CD14-positive monocyte (primary cell): ENCODE data around the gene ATP4B. TPM values are rescaled to one million over a fixed set of nuclear protein-coding genes. Genes with fewer than 3 reads are reported as not detected.

Experiments
- DNase-seq, 3 donors: peaks; one replicate each; pipeline ENCODE4 v3.0.0-alpha.2; 2011 to 2022
- H2AFZ ChIP-seq: 2 replicates; pipeline ENCODE4 v1.6.0; 2012; ENCODE audit warnings: mild to moderate bottlenecking, low read depth, low read length, inconsistent platforms; ENCODE audit not compliant: insufficient read depth, poor library complexity, severe bottlenecking
- H3K27ac ChIP-seq, 2 donors: 1 replicate in 1 of 2; 2 replicates in 1 of 2; pipeline ENCODE4 v1.5.1; 2012 to 2013; ENCODE audit warnings: low read length in 2 of 2, control low read depth in 1 of 2, inconsistent platforms in 1 of 2, low read depth in 1 of 2, mild to moderate bottlenecking in 1 of 2
- H3K27me3 ChIP-seq, 2 donors: one replicate each; pipeline versions ENCODE4 v1.6.0 to v1.6.1; 2011 to 2013; ENCODE audit warnings: low read length in 2 of 2; ENCODE audit not compliant: control insufficient read depth in 2 of 2, insufficient read depth in 2 of 2
- H3K36me3 ChIP-seq, 2 donors: replicated peaks in 1 of 2; 1 replicate in 1 of 2; 2 replicates in 1 of 2; pipeline versions ENCODE4 v1.5.1 to v1.6.1; 2012 to 2013; ENCODE audit warnings: low read length in 2 of 2, control low read depth in 1 of 2, inconsistent platforms in 1 of 2, mild to moderate bottlenecking in 1 of 2; ENCODE audit not compliant: insufficient read depth in 2 of 2, control insufficient read depth in 1 of 2
- H3K4me1 ChIP-seq, 2 donors: 1 replicate in 1 of 2; 2 replicates in 1 of 2; pipeline versions ENCODE4 v1.5.1 to v1.6.1; 2012 to 2013; ENCODE audit warnings: low read length in 2 of 2, control low read depth in 1 of 2, inconsistent platforms in 1 of 2, mild to moderate bottlenecking in 1 of 2, moderate library complexity in 1 of 2; ENCODE audit not compliant: insufficient read depth in 2 of 2, control insufficient read depth in 1 of 2
- H3K4me2 ChIP-seq: replicated peaks from 2 replicates; pipeline ENCODE3; 2012; ENCODE audit warnings: low read length, moderate library complexity, mild to moderate bottlenecking; ENCODE audit not compliant: poor library complexity, severe bottlenecking; ENCODE audit errors: extremely low read depth
- H3K4me3 ChIP-seq, 3 experiments: fragments of 200-600 bp in 1 of 3; sonication (generic) in 1 of 3; replicated peaks in 1 of 3; 1 replicate in 2 of 3; 2 replicates in 1 of 3; pipeline ENCODE4 v1.5.1; 2011 to 2013; ENCODE audit warnings: low read length in 3 of 3, mild to moderate bottlenecking in 3 of 3, control low read depth in 2 of 3, low read depth in 2 of 3, inconsistent platforms in 1 of 3, moderate library complexity in 1 of 3
- H3K79me2 ChIP-seq: 2 replicates; pipeline ENCODE4 v1.6.0; 2012; ENCODE audit warnings: mild to moderate bottlenecking, control low read depth, inconsistent platforms, low read length, moderate library complexity; ENCODE audit not compliant: insufficient read depth
- H3K9ac ChIP-seq: 2 replicates; pipeline ENCODE4 v1.6.0; 2017; ENCODE audit warnings: low read length, mild to moderate bottlenecking; ENCODE audit not compliant: insufficient read depth, poor library complexity, severe bottlenecking
- H3K9me3 ChIP-seq, 2 donors: replicated peaks in 1 of 2; 1 replicate in 1 of 2; 2 replicates in 1 of 2; pipeline versions ENCODE4 v1.5.1 to v1.6.1; 2012 to 2013; ENCODE audit warnings: low read length in 2 of 2, control low read depth in 1 of 2; ENCODE audit not compliant: control insufficient read depth in 1 of 2, insufficient read depth in 1 of 2
- H4K20me1 ChIP-seq: 2 replicates; pipeline ENCODE4 v1.6.0; 2012; ENCODE audit warnings: mild to moderate bottlenecking, low read length, control low read depth, moderate library complexity; ENCODE audit not compliant: insufficient read depth
- H3K27ac Mint-ChIP-seq, 7 donors: one replicate each; pipeline ENCODE4 v1.8.0; 2020; ENCODE audit warnings: mild to moderate bottlenecking in 7 of 7, mixed read lengths in 7 of 7, moderate library complexity in 6 of 7, inconsistent platforms in 2 of 7
- H3K27me3 Mint-ChIP-seq, 3 donors: one replicate each; pipeline ENCODE4 v1.8.0; 2021 to 2022; ENCODE audit warnings: low read depth in 3 of 3, mild to moderate bottlenecking in 3 of 3, mixed read lengths in 3 of 3, moderate library complexity in 3 of 3, inconsistent platforms in 1 of 3
- H3K36me3 Mint-ChIP-seq, 2 donors: one replicate each; pipeline ENCODE4 v1.8.0; 2020; ENCODE audit warnings: mixed read lengths in 2 of 2, inconsistent platforms in 1 of 2, mild to moderate bottlenecking in 1 of 2
- H3K4me1 Mint-ChIP-seq: one replicate; pipeline ENCODE4 v1.8.0; 2020; ENCODE audit warnings: mild to moderate bottlenecking, mixed read lengths
- H3K4me3 Mint-ChIP-seq, 2 donors: one replicate each; pipeline ENCODE4 v1.8.0; 2020; ENCODE audit warnings: mild to moderate bottlenecking in 2 of 2, mixed read lengths in 2 of 2, moderate library complexity in 1 of 2
- H3K9me3 Mint-ChIP-seq, 7 donors: one replicate each; pipeline ENCODE4 v1.8.0; 2020 to 2022; ENCODE audit warnings: mixed read lengths in 7 of 7, mild to moderate bottlenecking in 6 of 7, moderate library complexity in 6 of 7, inconsistent platforms in 2 of 7
- WGBS: methylation state at CpG from one replicate; pipeline ENCODE4 v1.1.5; 2013; ENCODE audit warnings: missing lambda C conversion rate; ENCODE audit not compliant: insufficient coverage; 5-methylcytosine and 5-hydroxymethylcytosine counted together
- intact Hi-C, 2 donors: fragments of 100-400 bp; cut with micrococcal nuclease; formaldehyde crosslinking; loops; one replicate each; pipeline versions ENCODE4 v1.15.0 to v1.15.1; 2023
- polyA plus RNA-seq, 3 donors: library from polyadenylated mRNA; depleted of rRNA in 1 of 3; unstranded in 2 of 3; stranded (reverse) in 1 of 3; fragments of 300-500 nt in 2 of 3; fragments of >200 nt in 1 of 3; fragmentation: Illumina TruSeq in 2 of 3; gene quantifications; 1 replicate in 2 of 3; 2 replicates in 1 of 3; pipeline ENCODE4 v1.2.3, GENCODE V29; 2012 to 2021
- TF ChIP-seq, protein P1 (sequence below): fragments of 200-600 bp; IDR thresholded peaks from one replicate; pipeline ENCODE4 v1.8.0; 2022; ENCODE audit warnings: antibody characterized with exemption, mild to moderate bottlenecking

Gene ATP4B
- polyA plus RNA-seq, 3 donors = not detected

DNA sequence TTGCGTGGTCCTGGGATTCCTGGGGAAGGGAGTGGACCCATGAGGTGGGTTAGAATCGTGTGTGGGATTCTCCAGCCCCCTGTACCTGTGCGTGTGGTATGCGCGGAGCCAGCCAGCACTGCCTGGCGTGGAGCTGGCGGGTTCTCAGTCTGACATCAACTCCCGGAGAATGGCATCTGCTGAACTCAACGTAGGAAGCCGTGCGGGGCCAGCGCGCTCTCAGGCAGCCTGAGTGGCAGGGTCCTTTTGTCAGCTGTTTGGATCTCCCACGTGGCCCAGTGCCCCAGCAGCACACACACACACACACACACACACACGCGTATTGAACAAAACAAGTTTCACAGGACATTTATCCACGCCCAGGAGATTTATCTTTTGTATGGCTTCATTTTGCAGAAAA is 28.1 kb downstream of the ATP4B start:
- no peak overlapping the region for H3K4me3 ChIP-seq
- H3K27ac ChIP-seq = no peak overlapping the region
- peak overlapping the region in 3 of 7 donors; percentile 52 to 59 (median 58) for H3K27ac Mint-ChIP-seq
- H3K4me3 Mint-ChIP-seq = no peak overlapping the region
- peaks cover 0 to 14% (median 2%) of the 10 kb centered on the region in 3 donors for H3K27me3 Mint-ChIP-seq
- H3K79me2 ChIP-seq = peaks cover 38% of the 10 kb centered on the region
- intact Hi-C loops = no loop called here
- H4K20me1 ChIP-seq = no peaks in the 10 kb centered on the region
- H3K9ac ChIP-seq = no peak overlapping the region
- TF ChIP-seq, protein P1, sequence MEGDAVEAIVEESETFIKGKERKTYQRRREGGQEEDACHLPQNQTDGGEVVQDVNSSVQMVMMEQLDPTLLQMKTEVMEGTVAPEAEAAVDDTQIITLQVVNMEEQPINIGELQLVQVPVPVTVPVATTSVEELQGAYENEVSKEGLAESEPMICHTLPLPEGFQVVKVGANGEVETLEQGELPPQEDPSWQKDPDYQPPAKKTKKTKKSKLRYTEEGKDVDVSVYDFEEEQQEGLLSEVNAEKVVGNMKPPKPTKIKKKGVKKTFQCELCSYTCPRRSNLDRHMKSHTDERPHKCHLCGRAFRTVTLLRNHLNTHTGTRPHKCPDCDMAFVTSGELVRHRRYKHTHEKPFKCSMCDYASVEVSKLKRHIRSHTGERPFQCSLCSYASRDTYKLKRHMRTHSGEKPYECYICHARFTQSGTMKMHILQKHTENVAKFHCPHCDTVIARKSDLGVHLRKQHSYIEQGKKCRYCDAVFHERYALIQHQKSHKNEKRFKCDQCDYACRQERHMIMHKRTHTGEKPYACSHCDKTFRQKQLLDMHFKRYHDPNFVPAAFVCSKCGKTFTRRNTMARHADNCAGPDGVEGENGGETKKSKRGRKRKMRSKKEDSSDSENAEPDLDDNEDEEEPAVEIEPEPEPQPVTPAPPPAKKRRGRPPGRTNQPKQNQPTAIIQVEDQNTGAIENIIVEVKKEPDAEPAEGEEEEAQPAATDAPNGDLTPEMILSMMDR = no peak
- H3K36me3 ChIP-seq = peaks cover 44 to 82% of the 10 kb centered on the region in 2 donors
- H3K9me3 ChIP-seq = no peaks in the 10 kb centered on the region
- WGBS = 94% methylated on average over 15 of the region's 17 CpGs
- no peak for DNase-seq
- no peak overlapping the region for H3K4me2 ChIP-seq
- H3K27me3 ChIP-seq = no peaks in the 10 kb centered on the region
- peaks cover 0 to 12% (median 2%) of the 10 kb centered on the region in 7 donors for H3K9me3 Mint-ChIP-seq
- no peaks in the 10 kb centered on the region for H3K4me1 Mint-ChIP-seq
- no peaks in the 10 kb centered on the region for H3K4me1 ChIP-seq
- peaks cover 58 to 87% of the 10 kb centered on the region in 2 donors for H3K36me3 Mint-ChIP-seq
- H2AFZ ChIP-seq = no peak overlapping the region

DNA sequence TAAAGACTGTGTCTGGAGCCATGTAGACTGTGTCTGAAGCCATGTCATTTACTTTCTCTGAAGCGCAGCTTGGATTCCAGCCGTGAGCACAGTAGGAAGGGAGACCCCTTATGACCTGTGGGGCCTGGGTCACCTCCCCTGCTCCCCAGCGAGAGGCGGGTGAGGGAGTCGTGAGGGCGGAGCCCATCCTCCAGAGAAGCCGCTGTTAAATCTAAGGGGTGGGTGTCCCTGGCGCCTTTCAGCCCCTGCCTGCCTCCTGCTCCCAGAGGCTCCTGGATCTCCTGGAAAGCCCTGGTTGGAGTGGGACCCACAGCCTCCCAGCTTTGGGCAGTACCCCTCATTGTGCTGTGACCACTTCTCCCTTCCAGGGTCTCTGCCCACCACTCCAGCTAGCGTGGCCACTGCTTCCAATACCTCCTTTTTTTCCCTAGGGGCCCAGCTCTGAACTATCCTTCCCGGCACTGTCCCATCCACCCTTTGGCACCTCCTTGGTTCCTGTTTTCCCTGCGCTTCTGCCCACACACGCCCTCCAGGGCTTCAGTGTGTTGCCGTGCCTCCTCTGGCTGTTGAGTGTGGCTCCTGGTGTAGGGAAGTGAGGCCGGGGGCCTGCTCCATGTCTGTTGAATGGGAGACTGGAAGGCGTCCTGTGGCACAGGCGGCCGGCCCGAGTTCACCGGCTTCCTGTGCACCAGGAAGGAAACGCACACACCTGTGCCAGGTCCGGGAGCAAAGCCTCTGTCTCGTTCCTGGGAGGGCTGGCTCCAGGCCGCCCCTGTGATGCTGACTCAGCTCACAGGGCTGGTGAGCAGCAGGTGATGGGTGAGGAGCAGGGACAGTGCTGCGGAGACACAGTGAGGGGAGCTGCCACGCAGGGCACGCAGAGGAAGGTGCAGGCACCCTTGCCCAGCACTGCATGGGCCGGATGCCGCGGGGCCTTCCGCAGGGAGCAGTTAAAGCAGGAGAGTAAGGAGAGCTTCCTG is 29.4 kb downstream of the ATP4B start:
- H3K27ac ChIP-seq = peak overlapping the region in 1 of 2 donors; percentile 41
- peaks cover 38% of the 10 kb centered on the region for H3K79me2 ChIP-seq
- TF ChIP-seq, protein P1 = no peak
- no peak overlapping the region for H3K4me2 ChIP-seq
- H3K9ac ChIP-seq = no peak overlapping the region
- 83% methylated on average over 26 of the region's 30 CpGs for WGBS
- Mint-ChIP-seq H3K4me1 (no peaks in the 10 kb centered on the region), H3K4me3 (no peak overlapping the region), H3K9me3 (peaks cover 0 to 7% (median 2%) of the 10 kb centered on the region in 7 donors), H3K27me3 (peaks cover 0 to 21% (median 2%) of the 10 kb centered on the region in 3 donors), H3K36me3 (peaks cover 51 to 86% of the 10 kb centered on the region in 2 donors), H3K27ac (peak overlapping the region; percentile 35 to 88 (median 70))
- H4K20me1 ChIP-seq = no peaks in the 10 kb centered on the region
- no peaks in the 10 kb centered on the region for H3K27me3 ChIP-seq
- intact Hi-C loops = no loop called here
- H2AFZ ChIP-seq = no peak overlapping the region
- DNase-seq = no peak
- H3K9me3 ChIP-seq = no peaks in the 10 kb centered on the region
- no peak overlapping the region for H3K4me3 ChIP-seq
- H3K4me1 ChIP-seq = no peaks in the 10 kb centered on the region
- peaks cover 36 to 81% of the 10 kb centered on the region in 2 donors for H3K36me3 ChIP-seq
